Measurements from ENCODE around the gene CPA2.
"Not testable (repeated sequence)": the region's sequence is repeated elsewhere in the genome, so short reads cannot be mapped to it uniquely, and the experiment has no call there.

GRCh38 chr7:130236361-130236760 lies 30.3 kb upstream of the CPA2 start:
- not testable (repeated sequence) for TF ChIP-seq POLR2AphosphoS5, POLR2A, TAF1, SPI1, POU2F2 (IDR thresholded peaks at IDR 0.05; ENCODE audit: low read depth, low read length)
